Hepatocyte (in vitro differentiated cells): ENCODE data around the gene ANTXR2. TPM values are rescaled to one million over a fixed set of nuclear protein-coding genes. Genes with fewer than 3 reads are reported as not detected.

ENCODE experiments used
- DNase-seq: peaks from one replicate; pipeline ENCODE4 v3.0.0-alpha.2; 2016; ENCODE audit warnings: low spot score
- H2AFZ ChIP-seq: fragments of 200-600 bp; sonication (generic); 2 replicates; pipeline ENCODE4 v1.6.0; 2016; ENCODE audit warnings: antibody characterized with exemption, mild to moderate bottlenecking
- H3K27ac ChIP-seq: fragments of 200-600 bp; sonication (generic); 2 replicates; pipeline ENCODE4 v1.5.1; 2016; ENCODE audit warnings: mild to moderate bottlenecking
- H3K27me3 ChIP-seq: fragments of 200-600 bp; sonication (generic); 2 replicates; pipeline ENCODE4 v1.6.1; 2016
- H3K36me3 ChIP-seq: fragments of 200-600 bp; sonication (generic); replicated peaks from 2 replicates; pipeline ENCODE4 v1.5.1; 2016; ENCODE audit warnings: low read depth; ENCODE audit not compliant: insufficient read depth
- H3K4me1 ChIP-seq: fragments of 200-600 bp; sonication (generic); 2 replicates; pipeline ENCODE4 v1.5.1; 2016; ENCODE audit warnings: mild to moderate bottlenecking, moderate library complexity; ENCODE audit not compliant: insufficient read depth
- H3K4me2 ChIP-seq: fragments of 200-600 bp; sonication (generic); 2 replicates; pipeline ENCODE4 v1.6.0; 2016
- H3K4me3 ChIP-seq: fragments of 200-600 bp; sonication (generic); 2 replicates; pipeline ENCODE4 v1.5.1; 2016; ENCODE audit warnings: mild to moderate bottlenecking
- H3K79me2 ChIP-seq: fragments of 200-600 bp; sonication (generic); 2 replicates; pipeline ENCODE4 v1.6.0; 2017; ENCODE audit warnings: mild to moderate bottlenecking
- H3K9me2 ChIP-seq: fragments of 200-600 bp; sonication (generic); replicated peaks from 2 replicates; pipeline ENCODE4 v1.6.0; 2017; ENCODE audit warnings: mild to moderate bottlenecking; ENCODE audit not compliant: insufficient read depth
- H3K9me3 ChIP-seq: fragments of 200-600 bp; sonication (generic); 2 replicates; pipeline ENCODE4 v1.5.1; 2016; ENCODE audit warnings: low read depth, mild to moderate bottlenecking
- H4K20me1 ChIP-seq: fragments of 200-600 bp; sonication (generic); 2 replicates; pipeline ENCODE4 v1.6.0; 2016; ENCODE audit warnings: mild to moderate bottlenecking; ENCODE audit not compliant: insufficient read depth, poor library complexity, severe bottlenecking
- EZH2 ChIP-seq: fragments of 200-600 bp; sonication (generic); IDR thresholded peaks from 2 replicates; pipeline ENCODE4 v1.6.1; 2016; ENCODE audit warnings: antibody characterized with exemption, mild to moderate bottlenecking, borderline replicate concordance
- EZH2phosphoT487 ChIP-seq: fragments of 200-600 bp; sonication (generic); IDR thresholded peaks from one replicate; pipeline ENCODE4 v1.6.1; 2018; ENCODE audit warnings: antibody characterized with exemption, mild to moderate bottlenecking, low read depth, moderate library complexity; ENCODE audit not compliant: unreplicated experiment, severe bottlenecking
- WGBS: methylation state at CpG from one replicate; pipeline ENCODE4 v1.1.6; 2016; ENCODE audit warnings: low lambda C conversion rate; ENCODE audit errors: missing lambda C conversion rate; 5-methylcytosine and 5-hydroxymethylcytosine counted together
- polyA plus RNA-seq: library from polyadenylated mRNA; unstranded; fragments of >200 nt; fragmentation: Nextera tagmentation; extraction: Ambion mirVana; gene quantifications from 2 replicates; pipeline ENCODE4 v1.2.1, GENCODE V29; 2016
- total RNA-seq: library from RNA; depleted of rRNA; stranded (reverse); fragments of >200 nt; gene quantifications from 2 replicates; pipeline ENCODE4 v1.2.3, GENCODE V29; 2014
- TF ChIP-seq, protein P1 (sequence below): fragments of 200-600 bp; sonication (generic); IDR thresholded peaks from 2 replicates; pipeline ENCODE4 v1.5.1; 2016; ENCODE audit warnings: antibody characterized with exemption, mild to moderate bottlenecking; ENCODE audit not compliant: poor library complexity

The ANTXR2 gene
- total and polyA plus RNA-seq, 2 experiments from 2014 or later: 25.2 to 46.5 TPM

DNA sequence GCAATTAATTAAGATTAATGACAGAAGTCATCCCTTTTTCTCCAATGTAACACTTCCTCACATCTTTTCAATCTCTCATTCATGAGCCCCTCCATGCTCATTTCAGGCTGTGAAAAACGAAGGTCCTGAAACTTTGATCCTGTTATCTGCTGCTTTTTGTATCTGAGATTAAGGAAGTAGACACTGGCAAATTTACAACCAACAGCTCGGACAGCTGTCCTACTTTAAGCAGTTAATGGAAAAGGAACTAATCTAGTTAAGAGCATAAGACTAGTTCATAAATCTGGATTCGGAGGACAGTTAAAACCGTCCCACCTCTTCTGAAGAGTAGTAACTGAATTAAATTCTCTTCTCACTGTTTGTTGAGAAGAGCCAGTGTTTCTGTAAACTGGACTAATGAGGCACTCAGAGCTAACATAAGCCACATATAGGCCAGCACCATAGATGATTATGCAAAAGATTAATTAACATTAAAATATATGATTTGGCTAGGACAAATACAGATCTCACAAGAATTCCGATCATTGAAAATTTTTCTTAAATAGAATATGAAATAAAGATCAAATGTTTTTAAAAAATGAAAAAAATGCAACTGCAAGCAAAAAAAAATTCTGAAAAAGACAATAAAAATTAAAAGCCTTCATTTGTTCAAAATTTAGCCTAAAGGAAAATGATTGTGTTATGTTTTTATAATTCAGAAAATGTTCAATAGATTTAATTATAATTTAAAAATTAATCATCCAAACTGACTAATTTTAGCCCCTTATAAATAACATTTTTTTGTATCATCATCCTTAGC lies 114.4 kb downstream of the ANTXR2 start:
- no peaks in the 10 kb centered on the region for H4K20me1 ChIP-seq
- WGBS: 55% methylated on average over 5 of the region's 5 CpGs
- TF ChIP-seq, protein P1, sequence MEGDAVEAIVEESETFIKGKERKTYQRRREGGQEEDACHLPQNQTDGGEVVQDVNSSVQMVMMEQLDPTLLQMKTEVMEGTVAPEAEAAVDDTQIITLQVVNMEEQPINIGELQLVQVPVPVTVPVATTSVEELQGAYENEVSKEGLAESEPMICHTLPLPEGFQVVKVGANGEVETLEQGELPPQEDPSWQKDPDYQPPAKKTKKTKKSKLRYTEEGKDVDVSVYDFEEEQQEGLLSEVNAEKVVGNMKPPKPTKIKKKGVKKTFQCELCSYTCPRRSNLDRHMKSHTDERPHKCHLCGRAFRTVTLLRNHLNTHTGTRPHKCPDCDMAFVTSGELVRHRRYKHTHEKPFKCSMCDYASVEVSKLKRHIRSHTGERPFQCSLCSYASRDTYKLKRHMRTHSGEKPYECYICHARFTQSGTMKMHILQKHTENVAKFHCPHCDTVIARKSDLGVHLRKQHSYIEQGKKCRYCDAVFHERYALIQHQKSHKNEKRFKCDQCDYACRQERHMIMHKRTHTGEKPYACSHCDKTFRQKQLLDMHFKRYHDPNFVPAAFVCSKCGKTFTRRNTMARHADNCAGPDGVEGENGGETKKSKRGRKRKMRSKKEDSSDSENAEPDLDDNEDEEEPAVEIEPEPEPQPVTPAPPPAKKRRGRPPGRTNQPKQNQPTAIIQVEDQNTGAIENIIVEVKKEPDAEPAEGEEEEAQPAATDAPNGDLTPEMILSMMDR: no peak
- TF ChIP-seq EZH2 (no peak), EZH2phosphoT487 (no peak)

DNA sequence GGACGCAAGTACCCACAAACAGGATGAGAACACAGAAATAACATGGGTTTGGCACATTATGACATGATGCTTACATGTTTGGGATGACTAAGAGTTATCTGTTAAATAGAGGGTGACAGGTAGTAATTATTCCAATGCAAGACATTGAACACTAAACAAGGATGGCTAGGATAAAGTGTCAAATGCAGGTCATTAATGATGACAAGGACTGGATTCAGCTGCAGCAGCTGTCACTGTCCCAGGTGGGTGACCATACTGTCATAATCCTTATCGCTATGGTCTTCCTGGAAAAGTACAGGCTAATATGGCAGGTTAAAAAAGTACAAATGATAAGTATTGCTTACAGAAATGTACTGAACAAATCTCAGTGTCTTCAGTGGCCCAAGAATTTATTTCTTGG lies 123.9 kb downstream of the ANTXR2 start:
- 98% methylated on average over 2 of the region's 2 CpGs for WGBS
- DNase-seq: no peak
- Histone ChIP-seq H3K36me3 (no peaks in the 10 kb centered on the region), H2AFZ (no peak overlapping the region), H3K9me3 (no peaks in the 10 kb centered on the region), H4K20me1 (no peaks in the 10 kb centered on the region), H3K27me3 (no peaks in the 10 kb centered on the region), H3K27ac (no peak overlapping the region), H3K4me3 (no peak overlapping the region), H3K4me1 (no peaks in the 10 kb centered on the region), H3K9me2 (no peaks in the 10 kb centered on the region), H3K79me2 (no peaks in the 10 kb centered on the region), H3K4me2 (no peak overlapping the region)
- TF ChIP-seq, protein P1: no peak
- TF ChIP-seq EZH2phosphoT487 (no peak), EZH2 (no peak)

More for the DNA sequence above, 114.4 kb downstream of the ANTXR2 start:
- no peaks in the 10 kb centered on the region for H3K4me1 ChIP-seq
- H3K79me2 ChIP-seq: no peaks in the 10 kb centered on the region
- H3K9me2 ChIP-seq: no peaks in the 10 kb centered on the region
- H2AFZ ChIP-seq: no peak overlapping the region
- H3K4me2 ChIP-seq: no peak overlapping the region
- H3K27me3 ChIP-seq: no peaks in the 10 kb centered on the region
- no peak overlapping the region for H3K4me3 ChIP-seq
- no peaks in the 10 kb centered on the region for H3K36me3 ChIP-seq
- H3K9me3 ChIP-seq: no peaks in the 10 kb centered on the region
- H3K27ac ChIP-seq: no peak overlapping the region
- no peak for DNase-seq

DNA sequence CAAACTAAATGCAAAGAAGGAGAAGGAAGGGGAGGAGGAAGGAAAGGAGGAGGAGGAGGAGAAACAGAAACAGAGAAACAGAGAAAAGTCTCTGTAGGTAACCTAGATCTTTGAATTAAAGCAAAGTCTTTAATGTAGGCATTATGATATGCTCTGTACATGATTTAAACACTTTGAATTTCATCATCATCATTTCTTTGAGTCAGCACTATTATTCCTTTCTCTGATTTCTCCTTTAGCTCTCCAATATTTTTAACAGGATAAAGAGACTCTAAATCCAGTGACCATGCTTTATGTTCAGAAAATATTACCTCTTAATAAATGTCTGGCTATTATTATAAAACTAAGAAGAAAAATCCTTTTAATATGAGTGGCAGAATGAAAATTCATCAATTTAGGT lies 124.3 kb downstream of the ANTXR2 start:
- no peaks in the 10 kb centered on the region for H4K20me1 ChIP-seq
- H3K36me3 ChIP-seq: no peaks in the 10 kb centered on the region
- H3K79me2 ChIP-seq: no peaks in the 10 kb centered on the region
- DNase-seq: no peak
- TF ChIP-seq, protein P1: no peak
- TF ChIP-seq EZH2: no peak
- no peak for TF ChIP-seq EZH2phosphoT487
- no peaks in the 10 kb centered on the region for H3K27me3 ChIP-seq
- H3K4me3 ChIP-seq: no peak overlapping the region
- no peak overlapping the region for H2AFZ ChIP-seq
- H3K4me1 ChIP-seq: no peaks in the 10 kb centered on the region
- H3K9me3 ChIP-seq: no peaks in the 10 kb centered on the region
- H3K9me2 ChIP-seq: no peaks in the 10 kb centered on the region
- H3K27ac ChIP-seq: no peak overlapping the region
- no peak overlapping the region for H3K4me2 ChIP-seq
